CD4-positive, alpha-beta T cell (primary cell): Measurements from ENCODE around the gene LEFTY1. TPM values are rescaled to one million over a fixed set of nuclear protein-coding genes. Genes with fewer than 3 reads are reported as not detected.
A peak's percentile ranks its signal among the peaks of the same experiment; 100 is the strongest.

Experiments
- ATAC-seq: fragments of 200-7000 bp; cut with Tn5 transposase; one replicate; pipeline ENCODE4 v1.10.0; 2022; ENCODE audit warnings: mild to moderate bottlenecking; ENCODE audit not compliant: poor library complexity
- CTCF ChIA-PET: fragments of 350-600 bp; sonication (Branson Sonifier 250); formaldehyde crosslinking; loops from one replicate; lab custom pipeline; 2021; ENCODE audit warnings: antibody characterized with exemption, inconsistent platforms; lab: Charles Lee
- POLR2A ChIA-PET: fragments of 350-600 bp; sonication (Branson Sonifier 250); formaldehyde crosslinking; loops from one replicate; lab custom pipeline; 2021; ENCODE audit warnings: antibody characterized with exemption, inconsistent platforms; lab: Charles Lee
- DNase-seq, 14 experiments: peaks; one replicate each; pipeline ENCODE4 v3.0.0-alpha.2; 2013 to 2020; ENCODE audit warnings: mixed read lengths in 2 of 14
- H3K27ac ChIP-seq, 2 donors: one replicate each; pipeline versions ENCODE4 v1.5.1 to v1.7.0; 2013; ENCODE audit warnings: low read length in 2 of 2, low read depth in 1 of 2, mild to moderate bottlenecking in 1 of 2
- H3K27me3 ChIP-seq, 2 experiments: 1 replicate in 1 of 2; 2 replicates in 1 of 2; pipeline versions ENCODE4 v1.6.1 to v1.7.0; 2013; ENCODE audit warnings: low read length in 2 of 2, control low read depth in 1 of 2, mild to moderate bottlenecking in 1 of 2, moderate library complexity in 1 of 2; ENCODE audit not compliant: insufficient read depth in 2 of 2, control insufficient read depth in 1 of 2
- H3K36me3 ChIP-seq: one replicate; pipeline ENCODE4 v1.6.1; 2013; ENCODE audit warnings: low read length, control low read depth; ENCODE audit not compliant: insufficient read depth
- H3K4me1 ChIP-seq: one replicate; pipeline ENCODE4 v1.6.1; 2013; ENCODE audit warnings: low read length, control low read depth; ENCODE audit not compliant: insufficient read depth
- H3K4me3 ChIP-seq: one replicate; pipeline ENCODE4 v1.5.1; 2013; ENCODE audit warnings: mild to moderate bottlenecking, low read length, moderate library complexity
- H3K9me3 ChIP-seq, 2 experiments: 1 replicate in 1 of 2; 2 replicates in 1 of 2; pipeline versions ENCODE4 v1.6.1 to v1.7.0; 2013; ENCODE audit warnings: low read length in 2 of 2, mild to moderate bottlenecking in 2 of 2, control low read depth in 1 of 2, moderate library complexity in 1 of 2; ENCODE audit not compliant: control insufficient read depth in 1 of 2, insufficient read depth in 1 of 2
- H3K27ac Mint-ChIP-seq: one replicate; pipeline ENCODE4 v1.8.0; 2020; ENCODE audit warnings: mixed read lengths
- H3K27me3 Mint-ChIP-seq: one replicate; pipeline ENCODE4 v1.8.0; 2021; ENCODE audit warnings: mixed read lengths
- H3K36me3 Mint-ChIP-seq: one replicate; pipeline ENCODE4 v1.8.0; 2021; ENCODE audit warnings: low read depth, mixed read lengths
- H3K4me1 Mint-ChIP-seq: one replicate; pipeline ENCODE4 v1.8.0; 2021; ENCODE audit warnings: low read depth, mixed read lengths
- H3K4me3 Mint-ChIP-seq: one replicate; pipeline ENCODE4 v1.8.0; 2020; ENCODE audit warnings: mild to moderate bottlenecking, mixed read lengths
- H3K9me3 Mint-ChIP-seq: one replicate; pipeline ENCODE4 v1.8.0; 2020; ENCODE audit warnings: mixed read lengths
- CTCF ChIP-seq: fragments of 200-600 bp; IDR thresholded peaks from one replicate; pipeline ENCODE4 v1.8.0; 2022; ENCODE audit warnings: antibody characterized with exemption, mild to moderate bottlenecking
- intact Hi-C, 2 experiments: fragments of 100-400 bp; cut with DNase I in 1 of 2; cut with micrococcal nuclease in 1 of 2; formaldehyde crosslinking; loops; one replicate each; pipeline versions ENCODE4 v1.15.1 to v1.9.0; 2023 to 2025; cut with DNase I, micrococcal nuclease
- total RNA-seq, 174 experiments: library from RNA in 2 of 174; stranded (reverse) in 2 of 174; gene quantifications; one replicate each; pipeline ENCODE4 v1.2.3 and lab custom pipeline; 2021 to 2026

The LEFTY1 gene
- total RNA-seq, 2 experiments from 2014 or later: not detected

DNA sequence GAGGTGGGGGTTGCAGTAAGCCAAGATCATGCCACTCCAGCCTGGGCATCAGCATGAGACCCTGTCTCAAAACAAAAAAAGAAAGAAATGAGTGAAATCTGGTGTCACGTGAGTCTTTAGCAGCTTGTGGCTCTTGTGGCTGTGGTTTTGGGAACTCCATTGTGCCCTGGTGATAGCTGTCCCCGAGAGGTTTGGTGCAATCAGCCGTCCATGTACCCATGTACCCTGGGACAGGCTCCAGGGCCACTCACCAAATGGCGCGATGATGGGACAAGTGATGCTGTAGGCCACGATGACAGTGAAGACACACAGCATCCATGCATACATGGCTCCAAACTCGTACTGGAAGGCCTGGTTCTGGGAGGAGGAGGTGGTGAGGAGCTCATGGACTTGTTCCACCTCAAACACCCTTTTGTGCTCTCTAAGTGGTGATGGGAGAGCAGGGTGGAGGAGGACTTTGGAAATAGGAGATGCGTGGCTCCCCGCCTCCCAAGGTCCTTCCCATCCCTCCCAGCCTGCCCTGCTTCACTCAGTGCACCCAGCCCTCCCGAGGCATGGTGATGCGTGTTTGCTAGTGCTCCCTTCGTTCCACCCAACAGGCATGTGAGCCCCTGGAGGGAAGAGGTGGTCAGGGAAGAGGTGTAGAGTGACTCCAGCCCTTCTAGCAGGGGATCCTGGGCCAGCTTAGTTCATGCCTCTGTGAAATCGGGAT, 36.4 kb downstream of the LEFTY1 start:
- no peaks in the 10 kb centered on the region for H3K9me3 Mint-ChIP-seq
- CTCF ChIA-PET: interaction anchor here (1.0 kb wide), 1 partner anchor 19 kb away, joined by 3 read pairs; no protein-coding TSS in a partner anchor
- no peak overlapping the region for H3K4me3 Mint-ChIP-seq
- peak overlapping the region; percentile 96 for H3K27ac Mint-ChIP-seq
- POLR2A ChIA-PET: no interaction called here
- no peak overlapping the region for H3K4me3 ChIP-seq
- no peaks in the 10 kb centered on the region for H3K9me3 ChIP-seq
- H3K36me3 ChIP-seq: peaks cover 97% of the 10 kb centered on the region
- TF ChIP-seq CTCF: no peak
- H3K4me1 Mint-ChIP-seq: peaks cover 55% of the 10 kb centered on the region
- intact Hi-C loops: no loop called here
- DNase-seq: no peak
- H3K27ac ChIP-seq: peak overlapping the region in 1 of 2 donors; percentile 17
- H3K27me3 ChIP-seq: no peaks in the 10 kb centered on the region
- peaks cover 70% of the 10 kb centered on the region for H3K4me1 ChIP-seq
- H3K27me3 Mint-ChIP-seq: no peaks in the 10 kb centered on the region
- ATAC-seq: no peak
- H3K36me3 Mint-ChIP-seq: peaks cover 94% of the 10 kb centered on the region

- H3K4me1 Mint-ChIP-seq: peaks cover 62% of the 10 kb centered on the region
- H3K4me3 Mint-ChIP-seq: no peak overlapping the region
- peak overlapping the region; percentile 96 for H3K27ac Mint-ChIP-seq
- H3K27me3 Mint-ChIP-seq: no peaks in the 10 kb centered on the region
- no peak overlapping the region for H3K4me3 ChIP-seq
- H3K36me3 ChIP-seq: peaks cover 97% of the 10 kb centered on the region
- H3K36me3 Mint-ChIP-seq: peaks cover 91% of the 10 kb centered on the region
- no peaks in the 10 kb centered on the region for H3K27me3 ChIP-seq
- H3K9me3 Mint-ChIP-seq: no peaks in the 10 kb centered on the region
- POLR2A ChIA-PET: no interaction called here
- intact Hi-C loops: no loop called here
- peaks cover 68% of the 10 kb centered on the region for H3K4me1 ChIP-seq
- no peak overlapping the region for H3K27ac ChIP-seq
- TF ChIP-seq CTCF: no peak
- CTCF ChIA-PET: interaction anchor here (1.0 kb wide), 1 partner anchor 20 kb away, joined by 3 read pairs; no protein-coding TSS in a partner anchor
- ATAC-seq (no peak), DNase-seq (peak in 1 of 14 experiments; percentile 48)
- no peaks in the 10 kb centered on the region for H3K9me3 ChIP-seq
These were observed 37.1 kb downstream of the LEFTY1 start for GRCh38 chr1:225851805-225852204.

DNA sequence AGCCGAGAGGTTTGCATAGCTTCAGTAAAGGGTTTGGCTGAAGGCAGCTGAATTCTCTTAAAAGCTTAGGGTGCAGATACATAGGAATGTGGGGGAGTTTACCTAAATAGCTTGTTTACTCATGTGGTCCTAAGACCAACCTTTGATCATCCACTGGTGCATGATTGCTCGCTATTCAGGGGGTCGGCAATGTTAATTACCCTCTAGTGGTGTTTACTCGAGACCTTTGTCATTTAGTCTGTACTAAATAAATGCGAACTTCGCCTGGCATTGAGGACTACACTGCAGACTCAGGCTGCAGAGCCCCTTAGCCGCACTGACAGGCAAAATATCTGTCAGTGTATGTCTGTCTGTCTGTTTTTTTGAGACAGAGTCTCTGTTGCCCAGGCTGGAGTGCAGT, 38.6 kb downstream of the LEFTY1 start:
- peak overlapping the region; percentile 96 for H3K27ac Mint-ChIP-seq
- no peaks in the 10 kb centered on the region for H3K27me3 Mint-ChIP-seq
- DNase-seq: no peak
- H3K36me3 Mint-ChIP-seq: peaks cover 88% of the 10 kb centered on the region
- ChIA-PET POLR2A (interaction anchor here (0.6 to 2.9 kb wide), 6 partner anchors 10 to 72 kb away, joined by 3 to 12 read pairs (median 5); partner anchors contain the start of genes SRP9 and TMEM63A), CTCF (no interaction called here)
- Histone ChIP-seq H3K27me3 (no peaks in the 10 kb centered on the region), H3K9me3 (no peaks in the 10 kb centered on the region), H3K4me3 (no peak overlapping the region), H3K36me3 (peaks cover 97% of the 10 kb centered on the region), H3K4me1 (peaks cover 55% of the 10 kb centered on the region), H3K27ac (no peak overlapping the region)
- H3K4me1 Mint-ChIP-seq: peaks cover 62% of the 10 kb centered on the region
- H3K9me3 Mint-ChIP-seq: no peaks in the 10 kb centered on the region
- no peak for ATAC-seq
- TF ChIP-seq CTCF: no peak
- peak overlapping the region; percentile 38 for H3K4me3 Mint-ChIP-seq
- intact Hi-C loops: no loop called here
